GM23248 (cell line): Measurements from ENCODE around the gene LTO1.

Experiments
- EZH2 ChIP-seq: fragments of 200-600 bp; sonication (generic); IDR thresholded peaks from 2 replicates; pipeline ENCODE4 v1.6.1; 2018; ENCODE audit warnings: antibody characterized with exemption, mild to moderate bottlenecking; ENCODE audit not compliant: insufficient read depth, poor library complexity, severe bottlenecking
- EZH2phosphoT487 ChIP-seq: fragments of 200-600 bp; sonication (generic); IDR thresholded peaks from 2 replicates; pipeline ENCODE4 v1.6.1; 2018; ENCODE audit warnings: antibody characterized with exemption, moderate library complexity, mild to moderate bottlenecking, low read depth; ENCODE audit not compliant: insufficient read depth

GRCh38 chr11:69659591-69659990, 15.6 kb downstream of the LTO1 start:
- TF ChIP-seq EZH2: no peak
- no peak for TF ChIP-seq EZH2phosphoT487
